IgD-negative memory B cell (primary cell): Measurements from ENCODE around the gene SCNN1G. TPM values are rescaled to one million over a fixed set of nuclear protein-coding genes. Genes with fewer than 3 reads are reported as not detected.

ENCODE experiments used
- H3K27ac Mint-ChIP-seq, 3 donors: one replicate each; pipeline ENCODE4 v1.8.0; 2020 to 2022; ENCODE audit warnings: mild to moderate bottlenecking in 3 of 3, mixed read lengths in 3 of 3, moderate library complexity in 1 of 3
- H3K27me3 Mint-ChIP-seq: one replicate; pipeline ENCODE4 v1.8.0; 2021; ENCODE audit warnings: mixed read lengths
- H3K36me3 Mint-ChIP-seq: one replicate; pipeline ENCODE4 v1.8.0; 2020; ENCODE audit warnings: mild to moderate bottlenecking, mixed read lengths
- H3K4me1 Mint-ChIP-seq, 3 donors: one replicate each; pipeline ENCODE4 v1.8.0; 2020 to 2022; ENCODE audit warnings: mixed read lengths in 3 of 3, mild to moderate bottlenecking in 1 of 3
- H3K4me3 Mint-ChIP-seq, 4 donors: one replicate each; pipeline ENCODE4 v1.8.0; 2020 to 2022; ENCODE audit warnings: mild to moderate bottlenecking in 4 of 4, mixed read lengths in 4 of 4, moderate library complexity in 3 of 4
- H3K9me3 Mint-ChIP-seq, 3 donors: one replicate each; pipeline ENCODE4 v1.8.0; 2020 to 2021; ENCODE audit warnings: mixed read lengths in 3 of 3, mild to moderate bottlenecking in 1 of 3
- polyA plus RNA-seq: library from polyadenylated mRNA; unstranded; fragments of 300-500 nt; fragmentation: Illumina TruSeq; gene quantifications from one replicate; pipeline ENCODE4 v1.2.3, GENCODE V29; 2021

The SCNN1G gene
- polyA plus RNA-seq, 1 donor from 2014 or later: not detected

- no peaks in the 10 kb centered on the region for H3K4me1 Mint-ChIP-seq
- H3K4me3 Mint-ChIP-seq: no peak overlapping the region
- peaks cover 15% of the 10 kb centered on the region for H3K27me3 Mint-ChIP-seq
- no peak overlapping the region for H3K27ac Mint-ChIP-seq
- H3K9me3 Mint-ChIP-seq: peaks cover 0 to 2% (median 0%) of the 10 kb centered on the region in 3 donors
- peaks cover 2% of the 10 kb centered on the region for H3K36me3 Mint-ChIP-seq
Measured at GRCh38 chr16:23164736-23165135, 17.8 kb upstream of the SCNN1G start.

GRCh38 chr16:23172583-23172982, 10.0 kb upstream of the SCNN1G start:
- peaks cover 30% of the 10 kb centered on the region for H3K27me3 Mint-ChIP-seq
- H3K36me3 Mint-ChIP-seq: no peaks in the 10 kb centered on the region
- H3K4me3 Mint-ChIP-seq: no peak overlapping the region
- peaks cover 0 to 2% (median 0%) of the 10 kb centered on the region in 3 donors for H3K9me3 Mint-ChIP-seq
- H3K4me1 Mint-ChIP-seq: no peaks in the 10 kb centered on the region
- H3K27ac Mint-ChIP-seq: no peak overlapping the region

GRCh38 chr16:23172994-23173393, 9.6 kb upstream of the SCNN1G start:
- Mint-ChIP-seq H3K4me3 (no peak overlapping the region), H3K36me3 (no peaks in the 10 kb centered on the region), H3K27ac (no peak overlapping the region), H3K27me3 (peaks cover 30% of the 10 kb centered on the region), H3K4me1 (no peaks in the 10 kb centered on the region), H3K9me3 (peaks cover 0 to 2% (median 0%) of the 10 kb centered on the region in 3 donors)

- H3K36me3 Mint-ChIP-seq: no peaks in the 10 kb centered on the region
- H3K4me1 Mint-ChIP-seq: peaks cover 0 to 2% (median 0%) of the 10 kb centered on the region in 3 donors
- peaks cover 0 to 2% (median 0%) of the 10 kb centered on the region in 3 donors for H3K9me3 Mint-ChIP-seq
- no peak overlapping the region for H3K4me3 Mint-ChIP-seq
- H3K27ac Mint-ChIP-seq: no peak overlapping the region
- H3K27me3 Mint-ChIP-seq: peaks cover 39% of the 10 kb centered on the region
Measured at GRCh38 chr16:23174622-23175021, 7.9 kb upstream of the SCNN1G start.

- Mint-ChIP-seq H3K4me3 (no peak overlapping the region), H3K27me3 (peaks cover 40% of the 10 kb centered on the region), H3K4me1 (peaks cover 0 to 3% (median 0%) of the 10 kb centered on the region in 3 donors), H3K9me3 (peaks cover 0 to 2% (median 0%) of the 10 kb centered on the region in 3 donors), H3K27ac (no peak overlapping the region), H3K36me3 (no peaks in the 10 kb centered on the region)
Measured at GRCh38 chr16:23175651-23176050, 6.9 kb upstream of the SCNN1G start.

GRCh38 chr16:23181506-23181905, 1.0 kb upstream of the SCNN1G start:
- H3K4me1 Mint-ChIP-seq: peaks cover 5 to 15% (median 7%) of the 10 kb centered on the region in 3 donors
- no peaks in the 10 kb centered on the region for H3K9me3 Mint-ChIP-seq
- no peak overlapping the region for H3K27ac Mint-ChIP-seq
- H3K27me3 Mint-ChIP-seq: peaks cover 34% of the 10 kb centered on the region
- H3K4me3 Mint-ChIP-seq: peak overlapping the region in 3 of 4 donors; percentile 17 to 82 (median 52)
- no peaks in the 10 kb centered on the region for H3K36me3 Mint-ChIP-seq

GRCh38 chr16:23182206-23182678, 303 bp upstream of the SCNN1G start:
- H3K27ac Mint-ChIP-seq: no peak overlapping the region

GRCh38 chr16:23183543-23183862, 958 bp downstream of the SCNN1G start:
- peaks cover 30% of the 10 kb centered on the region for H3K27me3 Mint-ChIP-seq
- no peaks in the 10 kb centered on the region for H3K36me3 Mint-ChIP-seq
- H3K4me1 Mint-ChIP-seq: peaks cover 6 to 15% (median 7%) of the 10 kb centered on the region in 3 donors
- peak overlapping the region in 2 of 3 donors; percentile 10 to 18 for H3K27ac Mint-ChIP-seq
- H3K4me3 Mint-ChIP-seq: peak overlapping the region in 3 of 4 donors; percentile 60 to 87 (median 83)
- no peaks in the 10 kb centered on the region for H3K9me3 Mint-ChIP-seq

More at GRCh38 chr16:23182206-23182678, 303 bp upstream of the SCNN1G start:
- no peaks in the 10 kb centered on the region for H3K9me3 Mint-ChIP-seq
- H3K4me1 Mint-ChIP-seq: peaks cover 5 to 15% (median 7%) of the 10 kb centered on the region in 3 donors
- H3K4me3 Mint-ChIP-seq: peak overlapping the region in 2 of 4 donors; percentile 37 to 57
- H3K36me3 Mint-ChIP-seq: no peaks in the 10 kb centered on the region
- peaks cover 34% of the 10 kb centered on the region for H3K27me3 Mint-ChIP-seq

- no peak overlapping the region for H3K27ac Mint-ChIP-seq
- H3K9me3 Mint-ChIP-seq: peaks cover 0 to 2% (median 0%) of the 10 kb centered on the region in 3 donors
- peaks cover 2% of the 10 kb centered on the region for H3K36me3 Mint-ChIP-seq
- H3K4me3 Mint-ChIP-seq: no peak overlapping the region
- peaks cover 4 to 15% (median 6%) of the 10 kb centered on the region in 3 donors for H3K4me1 Mint-ChIP-seq
- peaks cover 22% of the 10 kb centered on the region for H3K27me3 Mint-ChIP-seq
Measured at GRCh38 chr16:23185656-23186055, 3.1 kb downstream of the SCNN1G start.

GRCh38 chr16:23186171-23186570, 3.6 kb downstream of the SCNN1G start:
- Mint-ChIP-seq H3K27me3 (peaks cover 22% of the 10 kb centered on the region), H3K36me3 (peaks cover 2% of the 10 kb centered on the region), H3K4me3 (no peak overlapping the region), H3K9me3 (peaks cover 0 to 2% (median 0%) of the 10 kb centered on the region in 3 donors), H3K27ac (no peak overlapping the region), H3K4me1 (peaks cover 4 to 13% (median 6%) of the 10 kb centered on the region in 3 donors)

GRCh38 chr16:23187341-23187740, 4.8 kb downstream of the SCNN1G start:
- H3K4me1 Mint-ChIP-seq: peaks cover 3 to 4% (median 4%) of the 10 kb centered on the region in 3 donors
- peaks cover 0 to 2% (median 0%) of the 10 kb centered on the region in 3 donors for H3K9me3 Mint-ChIP-seq
- H3K27me3 Mint-ChIP-seq: peaks cover 18% of the 10 kb centered on the region
- no peak overlapping the region for H3K27ac Mint-ChIP-seq
- H3K36me3 Mint-ChIP-seq: peaks cover 2% of the 10 kb centered on the region
- H3K4me3 Mint-ChIP-seq: no peak overlapping the region

GRCh38 chr16:23188911-23189310, 6.4 kb downstream of the SCNN1G start:
- peaks cover 0 to 2% (median 0%) of the 10 kb centered on the region in 3 donors for H3K9me3 Mint-ChIP-seq
- H3K36me3 Mint-ChIP-seq: peaks cover 2% of the 10 kb centered on the region
- peaks cover 15% of the 10 kb centered on the region for H3K27me3 Mint-ChIP-seq
- H3K4me3 Mint-ChIP-seq: no peak overlapping the region
- peaks cover 0 to 2% (median 0%) of the 10 kb centered on the region in 3 donors for H3K4me1 Mint-ChIP-seq
- no peak overlapping the region for H3K27ac Mint-ChIP-seq

GRCh38 chr16:23194497-23195221, 12.1 kb downstream of the SCNN1G start:
- peaks cover 2% of the 10 kb centered on the region for H3K36me3 Mint-ChIP-seq
- no peak overlapping the region for H3K27ac Mint-ChIP-seq
- peaks cover 1% of the 10 kb centered on the region for H3K27me3 Mint-ChIP-seq
- peaks cover 0 to 2% (median 0%) of the 10 kb centered on the region in 3 donors for H3K9me3 Mint-ChIP-seq
- no peaks in the 10 kb centered on the region for H3K4me1 Mint-ChIP-seq
- no peak overlapping the region for H3K4me3 Mint-ChIP-seq

GRCh38 chr16:23195366-23195978, 12.9 kb downstream of the SCNN1G start:
- Mint-ChIP-seq H3K27me3 (peaks cover 3% of the 10 kb centered on the region), H3K9me3 (peaks cover 0 to under 1% (median 0%) of the 10 kb centered on the region in 3 donors), H3K36me3 (peaks cover under 1% of the 10 kb centered on the region), H3K4me3 (no peak overlapping the region), H3K27ac (no peak overlapping the region), H3K4me1 (no peaks in the 10 kb centered on the region)

- Mint-ChIP-seq H3K9me3 (no peaks in the 10 kb centered on the region), H3K4me1 (no peaks in the 10 kb centered on the region), H3K27ac (peak overlapping the region in 1 of 3 donors; percentile 48), H3K27me3 (peaks cover 11% of the 10 kb centered on the region), H3K36me3 (no peaks in the 10 kb centered on the region), H3K4me3 (no peak overlapping the region)
Measured at GRCh38 chr16:23196539-23196938, 14.0 kb downstream of the SCNN1G start.
